K562 (cell line): ENCODE results near the gene PGLYRP4. TPM values are rescaled to one million over a fixed set of nuclear protein-coding genes. Genes with fewer than 3 reads are reported as not detected.
A peak's percentile ranks its signal among the peaks of the same experiment; 100 is the strongest.

Source experiments
- BRD4 ChIP-seq: fragments of 200-600 bp; sonication (generic); IDR thresholded peaks from 2 replicates; pipeline ENCODE4 v1.6.1; 2017; ENCODE audit warnings: inconsistent platforms
- GTF2A2 ChIP-seq: IDR thresholded peaks from 2 replicates; pipeline ENCODE4 v1.6.1; 2016; ENCODE audit warnings: mild to moderate bottlenecking, missing genetic modification characterization, missing compliant biosample characterization
- HDAC6 ChIP-seq: IDR thresholded peaks from 2 replicates; pipeline ENCODE4 v1.6.1; 2012; ENCODE audit warnings: low read depth, mild to moderate bottlenecking, control low read depth, inconsistent platforms, low read length, moderate library complexity
- KDM1A ChIP-seq, 2 experiments: fragments of 450-650 bp; IDR thresholded peaks; 2 replicates each; pipeline ENCODE4 v1.6.1; 2016; ENCODE audit warnings: mild to moderate bottlenecking in 2 of 2
- MCM7 ChIP-seq, 2 experiments: fragments of 450-650 bp; IDR thresholded peaks; 2 replicates each; pipeline ENCODE4 v1.6.1; 2016 to 2018
- MEF2A ChIP-seq: IDR thresholded peaks from 2 replicates; pipeline ENCODE4 v1.6.1; 2011; ENCODE audit warnings: low read depth, mild to moderate bottlenecking, low read length, moderate library complexity; ENCODE audit not compliant: control insufficient read depth
- PHB2 ChIP-seq: fragments of 450-650 bp; IDR thresholded peaks from 2 replicates; pipeline ENCODE4 v1.6.1; 2017; ENCODE audit warnings: low read depth
- SMAD4 ChIP-seq: fragments of 250-450 bp; sonication (Bioruptor Pico); conservative IDR thresholded peaks from 2 replicates; pipeline ENCODE4 v1.8.0; 2021; ENCODE audit warnings: inconsistent platforms, mild to moderate bottlenecking, moderate library complexity
- SREBF2 ChIP-seq: sonication (generic); formaldehyde crosslinking; IDR thresholded peaks from 2 replicates; pipeline ENCODE4 v1.4.0; 2020; ENCODE audit warnings: mild to moderate bottlenecking, missing genetic modification reagents
- ZNF507 ChIP-seq: conservative IDR thresholded peaks from 2 replicates; pipeline ENCODE4 v1.6.1; 2017; ENCODE audit warnings: missing genetic modification characterization, missing compliant biosample characterization
- ZNF668 ChIP-seq: fragments of 250-450 bp; sonication (Bioruptor Pico); IDR thresholded peaks from 2 replicates; pipeline ENCODE4 v1.8.0; 2022; ENCODE audit warnings: mild to moderate bottlenecking, inconsistent platforms
- ZNF696 ChIP-seq: fragments of 250-450 bp; sonication (Bioruptor Pico); conservative IDR thresholded peaks from 2 replicates; pipeline ENCODE4 v1.4.0; 2020; ENCODE audit warnings: mild to moderate bottlenecking, moderate library complexity
- ZNF785 ChIP-seq: fragments of 250-450 bp; sonication (Bioruptor Pico); IDR thresholded peaks from 2 replicates; pipeline ENCODE4 v1.4.0; 2020; ENCODE audit warnings: mild to moderate bottlenecking
- ZNF830 ChIP-seq: fragments of 250-450 bp; sonication (Bioruptor Pico); IDR thresholded peaks from 2 replicates; pipeline ENCODE4 v1.5.0; 2021; ENCODE audit warnings: mild to moderate bottlenecking
- polyA plus RNA-seq, 8 experiments: library from polyadenylated mRNA; depleted of rRNA in 4 of 8; stranded (reverse) in 5 of 8; unstranded in 3 of 8; fragments of >200 nt; fragmentation: Nextera tagmentation in 2 of 8; fragmentation: Illumina TruSeq in 1 of 8; extraction: Ambion mirVana in 2 of 8; extraction: Trizol in 1 of 8; gene quantifications; 2 replicates each; pipeline versions ENCODE4 v1.2.1 to v1.2.3, GENCODE V29; 2011 to 2014; ENCODE audit warnings: inconsistent platforms in 1 of 8, missing spikeins in 1 of 8
- total RNA-seq, 7 experiments: library from RNA; depleted of rRNA in 6 of 7; stranded (reverse); fragments of >200 nt in 6 of 7; fragmentation: Illumina TruSeq in 2 of 7; extraction: Trizol in 2 of 7; gene quantifications; 2 replicates each; pipeline versions ENCODE4 v1.2.1 to v1.2.3, GENCODE V29; 2011 to 2021; ENCODE audit warnings: low replicate concordance in 1 of 7
- TF ChIP-seq, protein P1 (sequence below): fragments of 450-650 bp; IDR thresholded peaks from 2 replicates; pipeline ENCODE4 v1.6.1; 2016; ENCODE audit warnings: mild to moderate bottlenecking
- TF ChIP-seq, protein P2 (sequence below): IDR thresholded peaks from 2 replicates; pipeline ENCODE4 v1.6.1; 2014; ENCODE audit warnings: antibody characterized with exemption
- TF ChIP-seq, protein P3 (sequence below), 2 experiments: fragments of 250-450 bp in 1 of 2; fragments of 450-650 bp in 1 of 2; sonication (Bioruptor Pico) in 1 of 2; IDR thresholded peaks; 2 replicates each; pipeline versions ENCODE4 v1.6.1 to v1.8.0; 2016 to 2021; ENCODE audit warnings: mild to moderate bottlenecking in 2 of 2, moderate library complexity in 2 of 2, missing compliant biosample characterization in 1 of 2, missing genetic modification characterization in 1 of 2
- TF ChIP-seq, protein P4 (sequence below): sonication (generic); formaldehyde crosslinking; IDR thresholded peaks from 2 replicates; pipeline ENCODE4 v1.8.1; 2023; ENCODE audit warnings: mild to moderate bottlenecking, missing genetic modification reagents
- TF ChIP-seq, protein P5 (sequence below): fragments of 250-450 bp; sonication (Bioruptor Pico); IDR thresholded peaks from 2 replicates; pipeline ENCODE4 v1.4.0; 2020; ENCODE audit warnings: borderline replicate concordance

The PGLYRP4 gene
- total and polyA plus RNA-seq, 9 of the 15 experiments (the other 6 are each of a cell fraction or from before 2014, with no cell fraction given): 0.06 to 0.13 (median 0.11) TPM; not detected in 6

DNA sequence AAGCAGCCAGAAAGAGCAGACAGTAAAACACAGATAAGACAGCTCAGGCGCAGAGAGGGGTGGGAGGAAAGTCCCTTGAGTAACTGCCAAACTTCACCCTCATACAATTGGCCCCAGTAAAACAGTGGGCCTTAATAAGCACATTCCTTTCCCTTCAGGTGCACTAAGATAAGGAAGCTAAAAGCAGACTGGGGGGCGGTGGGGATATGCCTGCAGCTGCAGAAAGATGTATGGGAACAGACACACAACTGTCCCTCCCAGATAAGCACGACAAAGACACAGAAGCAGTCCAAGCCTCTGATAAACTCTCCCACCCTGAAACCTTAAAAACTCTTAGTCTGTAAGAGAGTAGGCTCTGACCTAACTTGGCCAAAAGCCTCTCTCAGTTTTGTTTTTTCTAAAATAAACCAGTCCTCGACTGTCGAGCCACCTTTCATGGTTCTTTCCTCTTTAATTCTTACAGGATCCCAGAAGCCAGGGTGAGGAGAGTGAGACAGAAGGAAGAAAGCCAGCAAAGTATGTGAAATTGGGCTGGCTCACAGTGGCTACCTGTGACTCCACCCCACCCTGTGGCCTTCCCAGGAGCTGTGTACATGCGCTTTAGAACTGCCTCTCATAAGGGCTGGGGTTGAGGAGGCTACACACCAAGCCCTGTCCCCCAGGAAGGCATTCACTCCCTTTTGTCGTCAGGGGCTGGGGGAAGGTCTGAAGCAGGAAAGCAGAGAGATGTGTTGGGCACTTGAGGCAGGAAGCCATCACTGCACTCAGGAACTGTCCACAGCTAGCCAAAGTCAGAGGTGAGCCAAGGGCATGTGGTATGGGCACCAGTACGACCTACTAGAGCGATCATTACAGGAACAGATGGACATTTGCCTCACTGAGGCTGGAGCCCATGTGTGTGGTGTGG lies 4.6 kb downstream of the PGLYRP4 start (continued):
- TF ChIP-seq, protein P1, sequence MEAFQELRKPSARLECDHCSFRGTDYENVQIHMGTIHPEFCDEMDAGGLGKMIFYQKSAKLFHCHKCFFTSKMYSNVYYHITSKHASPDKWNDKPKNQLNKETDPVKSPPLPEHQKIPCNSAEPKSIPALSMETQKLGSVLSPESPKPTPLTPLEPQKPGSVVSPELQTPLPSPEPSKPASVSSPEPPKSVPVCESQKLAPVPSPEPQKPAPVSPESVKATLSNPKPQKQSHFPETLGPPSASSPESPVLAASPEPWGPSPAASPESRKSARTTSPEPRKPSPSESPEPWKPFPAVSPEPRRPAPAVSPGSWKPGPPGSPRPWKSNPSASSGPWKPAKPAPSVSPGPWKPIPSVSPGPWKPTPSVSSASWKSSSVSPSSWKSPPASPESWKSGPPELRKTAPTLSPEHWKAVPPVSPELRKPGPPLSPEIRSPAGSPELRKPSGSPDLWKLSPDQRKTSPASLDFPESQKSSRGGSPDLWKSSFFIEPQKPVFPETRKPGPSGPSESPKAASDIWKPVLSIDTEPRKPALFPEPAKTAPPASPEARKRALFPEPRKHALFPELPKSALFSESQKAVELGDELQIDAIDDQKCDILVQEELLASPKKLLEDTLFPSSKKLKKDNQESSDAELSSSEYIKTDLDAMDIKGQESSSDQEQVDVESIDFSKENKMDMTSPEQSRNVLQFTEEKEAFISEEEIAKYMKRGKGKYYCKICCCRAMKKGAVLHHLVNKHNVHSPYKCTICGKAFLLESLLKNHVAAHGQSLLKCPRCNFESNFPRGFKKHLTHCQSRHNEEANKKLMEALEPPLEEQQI: peak; percentile 97
- TF ChIP-seq GTF2A2 (tag): no peak
- peak; percentile 100 for TF ChIP-seq SMAD4 (CRISPR knock-in tag)
- TF ChIP-seq, protein P2, sequence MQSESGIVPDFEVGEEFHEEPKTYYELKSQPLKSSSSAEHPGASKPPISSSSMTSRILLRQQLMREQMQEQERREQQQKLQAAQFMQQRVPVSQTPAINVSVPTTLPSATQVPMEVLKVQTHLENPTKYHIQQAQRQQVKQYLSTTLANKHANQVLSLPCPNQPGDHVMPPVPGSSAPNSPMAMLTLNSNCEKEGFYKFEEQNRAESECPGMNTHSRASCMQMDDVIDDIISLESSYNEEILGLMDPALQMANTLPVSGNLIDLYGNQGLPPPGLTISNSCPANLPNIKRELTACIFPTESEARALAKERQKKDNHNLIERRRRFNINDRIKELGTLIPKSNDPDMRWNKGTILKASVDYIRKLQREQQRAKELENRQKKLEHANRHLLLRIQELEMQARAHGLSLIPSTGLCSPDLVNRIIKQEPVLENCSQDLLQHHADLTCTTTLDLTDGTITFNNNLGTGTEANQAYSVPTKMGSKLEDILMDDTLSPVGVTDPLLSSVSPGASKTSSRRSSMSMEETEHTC: peak; percentile 66; the same call in 1 of the 2 replicates
- no peak for TF ChIP-seq BRD4
- TF ChIP-seq ZNF830 (CRISPR knock-in tag): no peak
- no peak for TF ChIP-seq HDAC6
- 0 out of 4 replicates have a peak, but pooled peaks of 1 of the 2 experiments have one; percentile 54 for TF ChIP-seq MCM7 (IDR thresholded peaks at IDR 0.05)
- TF ChIP-seq MEF2A: peak; percentile 76
- no peak for TF ChIP-seq ZNF785 (CRISPR knock-in tag)
- no peak for TF ChIP-seq SREBF2 (CRISPR knock-in tag)
- TF ChIP-seq, protein P3, sequence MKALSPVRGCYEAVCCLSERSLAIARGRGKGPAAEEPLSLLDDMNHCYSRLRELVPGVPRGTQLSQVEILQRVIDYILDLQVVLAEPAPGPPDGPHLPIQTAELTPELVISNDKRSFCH (CRISPR knock-in tag; IDR thresholded peaks at IDR 0.05): no peak
- TF ChIP-seq, protein P3 (tag; IDR thresholded peaks at IDR 0.05): peak; percentile 94
- peak; percentile 99 for TF ChIP-seq PHB2
- TF ChIP-seq ZNF668 (CRISPR knock-in tag): no peak
- TF ChIP-seq ZNF507: no peak
- TF ChIP-seq, protein P4, sequence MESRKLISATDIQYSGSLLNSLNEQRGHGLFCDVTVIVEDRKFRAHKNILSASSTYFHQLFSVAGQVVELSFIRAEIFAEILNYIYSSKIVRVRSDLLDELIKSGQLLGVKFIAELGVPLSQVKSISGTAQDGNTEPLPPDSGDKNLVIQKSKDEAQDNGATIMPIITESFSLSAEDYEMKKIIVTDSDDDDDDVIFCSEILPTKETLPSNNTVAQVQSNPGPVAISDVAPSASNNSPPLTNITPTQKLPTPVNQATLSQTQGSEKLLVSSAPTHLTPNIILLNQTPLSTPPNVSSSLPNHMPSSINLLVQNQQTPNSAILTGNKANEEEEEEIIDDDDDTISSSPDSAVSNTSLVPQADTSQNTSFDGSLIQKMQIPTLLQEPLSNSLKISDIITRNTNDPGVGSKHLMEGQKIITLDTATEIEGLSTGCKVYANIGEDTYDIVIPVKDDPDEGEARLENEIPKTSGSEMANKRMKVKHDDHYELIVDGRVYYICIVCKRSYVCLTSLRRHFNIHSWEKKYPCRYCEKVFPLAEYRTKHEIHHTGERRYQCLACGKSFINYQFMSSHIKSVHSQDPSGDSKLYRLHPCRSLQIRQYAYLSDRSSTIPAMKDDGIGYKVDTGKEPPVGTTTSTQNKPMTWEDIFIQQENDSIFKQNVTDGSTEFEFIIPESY: peak; percentile 78
- no peak for TF ChIP-seq ZNF696
- TF ChIP-seq, protein P5, sequence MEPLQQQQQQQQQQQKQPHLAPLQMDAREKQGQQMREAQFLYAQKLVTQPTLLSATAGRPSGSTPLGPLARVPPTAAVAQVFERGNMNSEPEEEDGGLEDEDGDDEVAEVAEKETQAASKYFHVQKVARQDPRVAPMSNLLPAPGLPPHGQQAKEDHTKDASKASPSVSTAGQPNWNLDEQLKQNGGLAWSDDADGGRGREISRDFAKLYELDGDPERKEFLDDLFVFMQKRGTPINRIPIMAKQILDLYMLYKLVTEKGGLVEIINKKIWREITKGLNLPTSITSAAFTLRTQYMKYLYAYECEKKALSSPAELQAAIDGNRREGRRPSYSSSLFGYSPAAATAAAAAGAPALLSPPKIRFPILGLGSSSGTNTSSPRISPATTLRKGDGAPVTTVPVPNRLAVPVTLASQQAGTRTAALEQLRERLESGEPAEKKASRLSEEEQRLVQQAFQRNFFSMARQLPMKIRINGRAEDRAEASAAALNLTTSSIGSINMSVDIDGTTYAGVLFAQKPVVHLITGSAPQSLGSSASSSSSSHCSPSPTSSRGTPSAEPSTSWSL: no peak
- TF ChIP-seq KDM1A (IDR thresholded peaks at IDR 0.05): peak; percentile 100
